Ammon's horn (tissue), 1 donor: ENCODE data around the gene NCLN.
"Not testable (repeated sequence)": the region's sequence is repeated elsewhere in the genome, so short reads cannot be mapped to it uniquely, and the experiment has no call there.

Experiments
- DNase-seq: peaks from one replicate; pipeline ENCODE4 v3.0.0-alpha.2; 2016; ENCODE audit warnings: low spot score

Gene NCLN

GRCh38 chr19:3225677-3226093 is 40.0 kb downstream of the NCLN start:
- DNase-seq, result no peak

DNA sequence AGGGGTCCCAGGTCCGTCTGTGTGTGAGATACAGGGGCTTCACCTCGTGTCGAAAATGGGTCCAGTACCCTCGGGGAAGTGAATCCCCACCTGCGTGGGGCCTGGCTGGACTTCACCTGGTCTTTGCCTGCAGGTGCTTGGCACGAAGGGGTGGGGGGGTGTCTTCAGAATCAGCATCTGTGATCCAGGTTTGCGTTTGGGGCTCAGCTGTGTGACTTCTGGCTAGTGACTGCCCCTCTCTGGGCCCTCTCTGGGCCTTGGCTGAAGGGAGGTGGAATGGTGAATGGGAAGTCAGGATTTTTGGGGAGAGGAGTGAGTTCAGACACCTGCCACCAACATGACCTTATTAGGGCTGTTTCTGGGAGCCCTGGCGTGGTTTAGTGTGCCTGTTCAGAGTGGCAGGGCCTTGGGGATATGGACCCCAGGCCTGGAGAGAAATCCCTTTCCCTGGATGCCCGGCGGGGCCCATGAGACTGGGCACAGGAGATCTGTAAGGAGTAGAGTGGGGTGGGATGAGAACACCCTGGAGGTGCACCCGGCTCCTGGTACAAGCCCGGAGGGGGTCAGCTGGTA is 41.4 kb downstream of the NCLN start:
- DNase-seq, result no peak

- no peak for DNase-seq
Measured at GRCh38 chr19:3229346-3229743, 43.6 kb downstream of the NCLN start.

- no peak for DNase-seq
Measured at GRCh38 chr19:3229888-3230496, 44.3 kb downstream of the NCLN start.

- DNase-seq, result no peak
Measured at GRCh38 chr19:3231288-3231687, 45.6 kb downstream of the NCLN start.

DNA sequence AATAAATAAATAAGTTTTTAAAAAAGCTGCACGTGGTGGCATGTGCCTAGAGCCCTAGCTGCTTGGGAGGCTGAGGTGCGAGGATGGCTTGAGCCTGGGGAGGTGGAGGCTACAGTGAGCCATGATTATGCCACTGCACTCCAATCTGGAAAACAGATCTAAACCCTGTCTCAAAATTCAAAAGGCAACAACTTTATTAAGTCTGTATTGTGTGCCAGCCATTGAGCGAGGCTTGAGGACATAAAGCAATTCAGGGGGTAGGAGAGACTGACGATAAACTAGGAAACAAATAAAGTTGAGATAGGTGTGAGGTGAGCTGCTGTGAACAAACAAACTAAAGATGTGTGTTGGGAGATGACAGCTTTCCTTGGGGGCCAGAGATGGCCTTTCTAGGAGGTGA is 47.4 kb downstream of the NCLN start:
- no peak for DNase-seq

GRCh38 chr19:3233831-3234230 is 48.1 kb downstream of the NCLN start:
- DNase-seq, result no peak

DNA sequence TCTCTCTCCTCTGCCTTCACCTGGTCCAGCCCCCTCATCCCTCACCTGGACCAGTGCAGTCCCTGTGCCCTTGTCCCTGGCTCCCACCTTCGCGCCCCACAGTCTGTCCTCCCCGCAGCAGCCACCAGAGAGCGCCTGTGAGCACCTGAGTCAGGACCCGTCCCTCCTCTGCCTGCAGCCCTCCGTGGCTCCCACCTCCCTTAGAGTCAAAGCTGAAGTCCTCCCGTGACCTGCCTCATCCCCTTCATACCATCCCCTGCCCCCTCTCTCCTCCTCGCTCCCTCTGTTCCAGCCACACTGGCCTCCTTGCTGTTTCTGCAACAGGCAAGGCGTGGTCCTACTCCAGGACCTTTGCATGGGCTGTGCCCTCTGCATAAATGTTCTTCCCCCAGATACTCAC is 49.1 kb downstream of the NCLN start:
- DNase-seq, result no peak

DNA sequence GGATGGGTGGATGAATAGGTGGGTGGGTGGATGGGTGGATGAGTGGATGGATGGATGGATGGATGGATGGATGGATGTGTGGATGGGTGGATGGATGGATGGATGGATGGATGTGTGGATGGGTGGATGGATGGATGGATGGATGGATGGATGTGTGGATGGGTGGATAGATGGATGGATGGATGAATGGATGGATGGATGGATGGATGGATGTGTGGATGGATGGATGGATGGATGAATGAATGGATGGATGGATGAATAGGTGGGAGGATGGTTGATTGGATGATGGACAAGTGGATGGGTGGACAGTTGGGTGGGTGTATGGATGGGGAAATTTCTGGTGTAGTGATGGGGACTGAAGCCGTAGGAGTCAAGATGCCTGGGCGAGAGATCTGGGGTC is 49.9 kb downstream of the NCLN start:
- DNase-seq, result not testable (repeated sequence)

DNA sequence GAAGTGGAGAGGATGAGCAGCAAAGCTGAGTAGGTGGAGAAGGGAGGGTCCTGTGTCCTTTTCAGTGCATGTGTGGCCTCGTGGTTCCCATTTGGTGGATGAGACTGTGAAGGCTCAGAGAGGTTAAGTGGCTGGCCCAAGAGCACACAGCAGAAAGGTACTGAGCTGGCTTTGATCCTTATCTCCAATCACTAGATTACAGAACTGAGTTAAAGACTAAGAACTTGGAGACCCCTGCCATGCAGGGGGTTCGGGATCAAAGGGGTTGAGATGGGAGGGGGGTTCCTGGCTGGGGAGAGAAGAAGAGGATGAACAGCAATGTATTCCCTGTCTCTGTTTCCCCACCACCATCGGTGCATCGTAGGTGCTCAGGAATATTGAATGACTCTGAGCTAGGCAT is 50.5 kb downstream of the NCLN start:
- DNase-seq, result no peak

- DNase-seq, result no peak
Measured at GRCh38 chr19:3238066-3238561, 52.4 kb downstream of the NCLN start.

GRCh38 chr19:3239367-3239766 is 53.6 kb downstream of the NCLN start:
- DNase-seq, result no peak

- no peak for DNase-seq
Measured at GRCh38 chr19:3243819-3244700, 58.3 kb downstream of the NCLN start.

DNA sequence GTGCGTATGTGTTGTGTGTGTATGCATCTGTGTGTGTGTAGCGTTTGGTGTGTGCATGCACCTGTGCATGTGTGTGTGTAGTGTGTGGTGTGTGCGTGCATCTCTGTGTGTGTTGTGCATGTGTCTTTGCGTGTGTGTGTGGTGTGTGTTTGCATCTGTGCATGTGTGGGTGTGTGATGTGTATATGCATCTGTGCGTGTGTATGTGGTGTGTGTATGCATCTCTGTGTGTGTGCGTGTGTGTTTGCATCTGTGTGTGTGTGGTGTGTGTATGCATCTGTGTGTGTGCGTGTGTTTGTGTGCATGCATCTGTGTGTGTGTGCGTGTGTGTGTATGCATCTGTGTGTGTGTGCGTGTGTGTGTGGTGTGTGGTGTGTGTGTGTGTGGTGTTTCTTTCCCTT is 59.3 kb downstream of the NCLN start:
- DNase-seq, result no peak

DNA sequence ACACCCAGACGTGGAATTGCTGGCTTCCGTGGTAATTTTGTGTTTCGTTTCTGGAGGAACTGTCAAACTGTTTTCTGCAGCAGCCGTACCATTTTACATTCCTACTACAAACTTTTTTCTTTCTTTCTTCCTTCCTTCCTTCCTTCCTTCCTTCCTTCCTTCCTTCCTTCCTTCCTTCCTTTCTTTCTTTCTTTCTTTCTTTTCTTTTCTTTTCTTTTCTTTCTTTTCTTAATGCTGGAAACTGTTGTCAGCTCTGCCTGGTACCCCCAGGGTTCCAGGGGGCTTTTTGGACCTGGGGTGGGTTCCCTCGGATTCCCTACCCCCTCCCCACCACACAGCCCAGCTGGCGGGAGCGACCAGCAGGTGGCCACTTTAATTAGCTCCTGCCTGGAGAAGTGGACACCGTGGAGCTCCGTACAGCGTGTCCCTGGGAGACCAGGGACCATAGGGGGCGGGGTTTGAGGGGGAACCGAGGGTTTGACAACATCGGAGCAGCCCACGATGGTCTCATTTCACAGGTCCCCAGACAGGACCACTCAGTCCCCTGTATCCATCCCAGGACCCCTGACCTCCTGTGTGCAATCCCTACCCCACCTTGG is 63.1 kb downstream of the NCLN start:
- no peak for DNase-seq

DNA sequence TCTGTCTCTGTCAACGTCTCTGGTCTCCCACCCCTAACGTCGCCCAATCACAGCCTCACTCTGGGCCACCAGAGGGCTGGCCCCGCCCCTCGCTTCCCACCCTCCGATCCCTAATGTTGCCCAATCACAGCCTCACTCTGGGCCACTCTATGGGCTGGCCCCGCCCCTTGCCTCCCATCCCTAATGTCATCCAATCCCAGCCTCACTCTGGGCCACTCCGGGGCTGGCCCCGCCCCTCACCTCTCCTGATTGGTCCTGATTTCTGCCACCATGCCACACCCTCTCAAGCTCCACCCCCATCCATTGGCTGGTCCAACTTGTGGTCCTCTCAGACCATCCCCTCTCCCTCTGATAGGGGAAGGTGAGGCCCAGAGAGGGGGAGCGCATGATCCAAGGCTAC is 63.7 kb downstream of the NCLN start:
- no peak for DNase-seq

DNA sequence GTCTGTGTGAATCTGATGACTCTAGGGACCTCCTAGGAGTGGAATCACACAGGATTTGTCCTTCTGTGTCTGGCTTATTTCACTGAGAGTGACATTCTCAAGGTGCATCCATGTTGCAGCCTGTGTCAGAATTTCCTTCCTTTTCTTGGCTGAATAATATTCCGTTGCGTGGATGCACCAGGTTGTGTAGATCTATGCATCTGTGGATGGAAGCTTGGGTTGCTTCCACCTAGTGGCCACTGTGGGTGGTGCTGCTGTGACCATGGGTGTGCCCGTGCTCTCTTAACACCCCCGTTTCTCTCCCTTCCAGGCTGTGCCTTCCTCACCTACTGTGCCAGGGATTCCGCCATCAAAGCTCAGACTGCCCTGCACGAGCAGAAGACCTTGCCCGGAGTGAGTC is 64.9 kb downstream of the NCLN start:
- no peak for DNase-seq

- no peak for DNase-seq
Measured at GRCh38 chr19:3251229-3251628, 65.5 kb downstream of the NCLN start.

GRCh38 chr19:3252650-3253049 is 66.9 kb downstream of the NCLN start:
- no peak for DNase-seq

DNA sequence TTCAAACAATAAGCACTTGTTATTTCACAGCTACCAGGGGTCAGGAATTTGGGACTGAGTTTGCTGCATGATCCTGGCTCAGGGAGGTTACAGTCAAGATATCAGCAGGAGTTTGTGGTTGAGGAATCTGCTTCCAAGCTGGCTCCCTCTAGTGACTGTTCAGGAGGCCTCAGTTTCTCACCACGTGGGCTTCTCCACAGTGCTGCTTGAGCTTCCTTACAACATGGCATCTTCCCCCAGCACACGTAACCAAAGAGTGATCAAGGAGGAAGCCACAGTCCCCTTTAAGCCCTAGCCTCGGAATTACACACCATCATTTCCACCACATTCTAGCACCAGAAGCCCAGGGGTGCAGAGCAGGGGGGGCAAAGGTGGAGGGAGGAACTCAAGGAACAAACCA is 67.5 kb downstream of the NCLN start:
- DNase-seq, result no peak

DNA sequence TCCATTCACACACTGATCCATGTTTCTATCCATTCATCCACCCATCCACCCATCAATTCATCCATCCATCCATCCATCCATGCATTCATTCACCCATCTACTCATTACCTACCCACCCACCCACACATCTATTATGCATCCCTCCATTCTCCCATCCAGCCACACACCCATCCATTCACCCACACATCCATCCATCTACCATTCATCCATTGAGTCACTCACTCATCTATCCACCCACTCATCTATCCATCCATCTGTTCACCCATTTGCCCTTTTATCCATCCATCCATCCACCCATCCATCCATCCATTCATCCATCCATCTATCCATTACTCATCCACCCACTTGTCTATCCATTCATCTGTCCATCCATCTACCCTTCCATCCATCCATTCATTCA is 68.8 kb downstream of the NCLN start:
- DNase-seq, result no peak

DNA sequence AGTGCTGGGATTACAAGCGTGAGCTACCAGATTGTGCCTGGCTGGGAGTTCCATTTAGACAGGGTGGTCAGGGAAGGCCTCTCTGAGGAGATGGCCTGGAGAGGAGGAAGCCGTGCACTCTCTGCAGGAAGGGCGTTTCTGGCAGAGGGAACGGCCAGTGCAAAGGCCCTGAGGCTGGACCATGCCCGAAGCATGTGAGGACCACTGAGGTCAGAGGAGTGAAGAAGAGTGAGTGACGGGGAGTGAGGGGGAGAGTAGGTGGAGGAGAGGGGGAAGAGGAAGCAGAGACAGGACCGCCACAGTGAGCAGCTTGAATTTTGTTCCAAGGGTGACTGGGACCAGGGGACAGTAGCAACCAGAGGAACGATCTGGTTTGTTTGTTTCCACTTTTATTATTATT is 71.3 kb downstream of the NCLN start:
- no peak for DNase-seq
